NT2/D1 (cell line): ENCODE measurements around the gene PCDH8.

Source experiments
- YY1 ChIP-seq: IDR thresholded peaks from 2 replicates; pipeline ENCODE4 v1.6.1; 2011; ENCODE audit not compliant: insufficient read length, insufficient read depth
- ZNF274 ChIP-seq: IDR thresholded peaks from 2 replicates; pipeline ENCODE4 v1.6.1; 2011; ENCODE audit warnings: mild to moderate bottlenecking, low read depth, low read length

- no peak for TF ChIP-seq ZNF274
- no peak for TF ChIP-seq YY1
Observed at GRCh38 chr13:52878831-52879230, 30.4 kb upstream of the PCDH8 start.
